ENCODE data around the gene TBCCD1. TPM values are rescaled to one million over a fixed set of nuclear protein-coding genes. Genes with fewer than 3 reads are reported as not detected.

Gene TBCCD1
- total RNA-seq, 1 experiment from 2014 or later = 17.1 TPM

- no peak for DNase-seq (ENCODE audit: low read depth, low spot score)
- in situ Hi-C loops (cut with HindIII; ENCODE audit: low pct_unique_long_range_greater_than_20kb, low sequenced_read_pairs) = no loop called here
Observed at GRCh38 chr3:186530415-186530814, 36.7 kb downstream of the TBCCD1 start.

GRCh38 chr3:186529201-186529999, 37.7 kb downstream of the TBCCD1 start:
- no peak for DNase-seq (ENCODE audit: low read depth, low spot score)
- in situ Hi-C loops (cut with HindIII; ENCODE audit: low pct_unique_long_range_greater_than_20kb, low sequenced_read_pairs) = no loop called here

- in situ Hi-C loops (cut with HindIII; ENCODE audit: low pct_unique_long_range_greater_than_20kb, low sequenced_read_pairs) = no loop called here
- no peak for DNase-seq (ENCODE audit: low read depth, low spot score)
Observed at GRCh38 chr3:186526256-186526606, 40.9 kb downstream of the TBCCD1 start.

- in situ Hi-C loops (cut with HindIII; ENCODE audit: low pct_unique_long_range_greater_than_20kb, low sequenced_read_pairs) = no loop called here
- no peak for DNase-seq (ENCODE audit: low read depth, low spot score)
Observed at GRCh38 chr3:186525369-186526255, 41.5 kb downstream of the TBCCD1 start.

GRCh38 chr3:186524616-186525015, 42.5 kb downstream of the TBCCD1 start:
- in situ Hi-C loops (cut with HindIII; ENCODE audit: low pct_unique_long_range_greater_than_20kb, low sequenced_read_pairs) = no loop called here
- no peak for DNase-seq (ENCODE audit: low read depth, low spot score)

GRCh38 chr3:186523434-186523833, 43.7 kb downstream of the TBCCD1 start:
- DNase-seq (ENCODE audit: low read depth, low spot score) = no peak
- in situ Hi-C loops (cut with HindIII; ENCODE audit: low pct_unique_long_range_greater_than_20kb, low sequenced_read_pairs) = no loop called here

- in situ Hi-C loops (cut with HindIII; ENCODE audit: low pct_unique_long_range_greater_than_20kb, low sequenced_read_pairs) = no loop called here
Observed at GRCh38 chr3:186523022-186523421, 44.1 kb downstream of the TBCCD1 start.

GRCh38 chr3:186520957-186521842, 45.9 kb downstream of the TBCCD1 start:
- in situ Hi-C loops (cut with HindIII; ENCODE audit: low pct_unique_long_range_greater_than_20kb, low sequenced_read_pairs) = no loop called here
- no peak for DNase-seq (ENCODE audit: low read depth, low spot score)

More at GRCh38 chr3:186523022-186523421, 44.1 kb downstream of the TBCCD1 start:
- DNase-seq (ENCODE audit: low read depth, low spot score) = no peak

GRCh38 chr3:186520431-186520830, 46.7 kb downstream of the TBCCD1 start:
- in situ Hi-C loops (cut with HindIII; ENCODE audit: low pct_unique_long_range_greater_than_20kb, low sequenced_read_pairs) = no loop called here
- no peak for DNase-seq (ENCODE audit: low read depth, low spot score)

- DNase-seq (ENCODE audit: low read depth, low spot score) = no peak
- in situ Hi-C loops (cut with HindIII; ENCODE audit: low pct_unique_long_range_greater_than_20kb, low sequenced_read_pairs) = no loop called here
Observed at GRCh38 chr3:186519021-186519658, 48.0 kb downstream of the TBCCD1 start.

- in situ Hi-C loops (cut with HindIII; ENCODE audit: low pct_unique_long_range_greater_than_20kb, low sequenced_read_pairs) = no loop called here
- no peak for DNase-seq (ENCODE audit: low read depth, low spot score)
Observed at GRCh38 chr3:186517218-186517617, 49.9 kb downstream of the TBCCD1 start.

- in situ Hi-C loops (cut with HindIII; ENCODE audit: low pct_unique_long_range_greater_than_20kb, low sequenced_read_pairs) = no loop called here
- no peak for DNase-seq (ENCODE audit: low read depth, low spot score)
Observed at GRCh38 chr3:186516646-186517045, 50.5 kb downstream of the TBCCD1 start.

- in situ Hi-C loops (cut with HindIII; ENCODE audit: low pct_unique_long_range_greater_than_20kb, low sequenced_read_pairs) = no loop called here
- DNase-seq (ENCODE audit: low read depth, low spot score) = no peak
Observed at GRCh38 chr3:186515125-186515524, 52.0 kb downstream of the TBCCD1 start.

- DNase-seq (ENCODE audit: low read depth, low spot score) = peak; percentile 49
- in situ Hi-C loops (cut with HindIII; ENCODE audit: low pct_unique_long_range_greater_than_20kb, low sequenced_read_pairs) = no loop called here
Observed at GRCh38 chr3:186514296-186515002, 52.7 kb downstream of the TBCCD1 start.

GRCh38 chr3:186513386-186513785, 53.8 kb downstream of the TBCCD1 start:
- in situ Hi-C loops (cut with HindIII; ENCODE audit: low pct_unique_long_range_greater_than_20kb, low sequenced_read_pairs) = no loop called here
- DNase-seq (ENCODE audit: low read depth, low spot score) = no peak

- DNase-seq (ENCODE audit: low read depth, low spot score) = no peak
- in situ Hi-C loops (cut with HindIII; ENCODE audit: low pct_unique_long_range_greater_than_20kb, low sequenced_read_pairs) = no loop called here
Observed at GRCh38 chr3:186512570-186513302, 54.4 kb downstream of the TBCCD1 start.

All from SK-MEL-5 (cell line).